Neural progenitor cell (in vitro differentiated cells): ENCODE data around the gene WDR62.

Source experiments
- EZH2 ChIP-seq: fragments of 200-600 bp; sonication (generic); IDR thresholded peaks from 2 replicates; pipeline ENCODE4 v1.6.1; 2017; ENCODE audit warnings: antibody characterized with exemption, mild to moderate bottlenecking, moderate library complexity
- EZH2phosphoT487 ChIP-seq: fragments of 200-600 bp; sonication (generic); IDR thresholded peaks from 2 replicates; pipeline ENCODE4 v1.6.1; 2017; ENCODE audit warnings: antibody characterized with exemption
- TF ChIP-seq, protein P1 (sequence below): fragments of 200-600 bp; sonication (generic); IDR thresholded peaks from 2 replicates; pipeline ENCODE4 v1.5.1; 2017; ENCODE audit warnings: antibody characterized with exemption, mild to moderate bottlenecking

DNA sequence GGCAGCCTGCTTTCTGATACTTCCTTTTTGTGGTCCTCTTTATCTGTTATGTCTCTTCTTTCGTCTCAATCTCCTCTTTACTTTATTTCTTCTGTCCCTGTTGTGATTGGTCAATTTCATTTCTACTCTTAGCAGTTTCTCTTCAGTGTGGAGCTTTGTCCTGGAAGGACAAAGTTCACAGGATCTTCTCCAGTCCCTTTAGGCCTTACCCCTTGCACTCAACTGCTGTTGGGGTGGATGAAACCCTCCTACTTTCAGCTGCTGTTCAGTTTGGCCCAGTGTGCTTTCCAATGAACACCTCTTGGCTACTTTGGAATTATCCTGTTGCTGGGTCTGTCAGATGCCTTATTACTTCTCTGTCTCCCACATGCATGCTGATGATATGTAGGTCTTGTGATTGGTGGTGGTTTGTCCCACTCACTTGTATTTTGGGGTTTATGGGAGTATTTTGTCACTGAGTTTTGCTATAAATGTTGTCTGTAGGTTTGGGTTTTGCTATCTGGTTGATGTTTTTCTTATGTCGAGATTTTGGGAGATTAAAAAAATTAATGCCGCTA is 24.8 kb downstream of the WDR62 start:
- TF ChIP-seq, protein P1, sequence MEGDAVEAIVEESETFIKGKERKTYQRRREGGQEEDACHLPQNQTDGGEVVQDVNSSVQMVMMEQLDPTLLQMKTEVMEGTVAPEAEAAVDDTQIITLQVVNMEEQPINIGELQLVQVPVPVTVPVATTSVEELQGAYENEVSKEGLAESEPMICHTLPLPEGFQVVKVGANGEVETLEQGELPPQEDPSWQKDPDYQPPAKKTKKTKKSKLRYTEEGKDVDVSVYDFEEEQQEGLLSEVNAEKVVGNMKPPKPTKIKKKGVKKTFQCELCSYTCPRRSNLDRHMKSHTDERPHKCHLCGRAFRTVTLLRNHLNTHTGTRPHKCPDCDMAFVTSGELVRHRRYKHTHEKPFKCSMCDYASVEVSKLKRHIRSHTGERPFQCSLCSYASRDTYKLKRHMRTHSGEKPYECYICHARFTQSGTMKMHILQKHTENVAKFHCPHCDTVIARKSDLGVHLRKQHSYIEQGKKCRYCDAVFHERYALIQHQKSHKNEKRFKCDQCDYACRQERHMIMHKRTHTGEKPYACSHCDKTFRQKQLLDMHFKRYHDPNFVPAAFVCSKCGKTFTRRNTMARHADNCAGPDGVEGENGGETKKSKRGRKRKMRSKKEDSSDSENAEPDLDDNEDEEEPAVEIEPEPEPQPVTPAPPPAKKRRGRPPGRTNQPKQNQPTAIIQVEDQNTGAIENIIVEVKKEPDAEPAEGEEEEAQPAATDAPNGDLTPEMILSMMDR, result no peak
- TF ChIP-seq EZH2 (no peak), EZH2phosphoT487 (no peak)
